ENCODE results near the gene PIKFYVE.

DNA sequence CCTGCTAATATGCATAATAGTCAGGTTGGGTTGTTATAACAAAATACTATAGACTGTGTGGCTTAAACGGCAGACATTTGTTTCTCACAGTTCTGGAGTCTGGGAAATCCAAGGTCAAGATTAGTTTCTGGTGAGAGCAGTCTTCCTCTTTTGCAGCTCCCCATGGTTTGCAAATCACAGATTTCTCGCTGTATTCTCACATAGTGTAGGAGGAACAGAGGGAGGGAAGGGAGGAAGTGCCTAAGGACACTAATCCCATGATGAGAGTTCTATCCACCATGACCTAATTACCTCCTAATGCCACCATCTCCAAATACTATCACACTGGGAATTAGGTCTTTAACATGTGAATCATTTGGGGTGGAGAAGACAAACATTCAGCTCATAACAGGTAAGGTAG, 120.5 kb downstream of the PIKFYVE start:
- TF ChIP-seq, protein P1, sequence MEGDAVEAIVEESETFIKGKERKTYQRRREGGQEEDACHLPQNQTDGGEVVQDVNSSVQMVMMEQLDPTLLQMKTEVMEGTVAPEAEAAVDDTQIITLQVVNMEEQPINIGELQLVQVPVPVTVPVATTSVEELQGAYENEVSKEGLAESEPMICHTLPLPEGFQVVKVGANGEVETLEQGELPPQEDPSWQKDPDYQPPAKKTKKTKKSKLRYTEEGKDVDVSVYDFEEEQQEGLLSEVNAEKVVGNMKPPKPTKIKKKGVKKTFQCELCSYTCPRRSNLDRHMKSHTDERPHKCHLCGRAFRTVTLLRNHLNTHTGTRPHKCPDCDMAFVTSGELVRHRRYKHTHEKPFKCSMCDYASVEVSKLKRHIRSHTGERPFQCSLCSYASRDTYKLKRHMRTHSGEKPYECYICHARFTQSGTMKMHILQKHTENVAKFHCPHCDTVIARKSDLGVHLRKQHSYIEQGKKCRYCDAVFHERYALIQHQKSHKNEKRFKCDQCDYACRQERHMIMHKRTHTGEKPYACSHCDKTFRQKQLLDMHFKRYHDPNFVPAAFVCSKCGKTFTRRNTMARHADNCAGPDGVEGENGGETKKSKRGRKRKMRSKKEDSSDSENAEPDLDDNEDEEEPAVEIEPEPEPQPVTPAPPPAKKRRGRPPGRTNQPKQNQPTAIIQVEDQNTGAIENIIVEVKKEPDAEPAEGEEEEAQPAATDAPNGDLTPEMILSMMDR (IDR thresholded peaks at IDR 0.05) = no peak
- no peak for TF ChIP-seq POLR2A (IDR thresholded peaks at IDR 0.05)
- TF ChIP-seq EP300 (IDR thresholded peaks at IDR 0.05) = no peak

Measured in tibial nerve (tissue), 4 donors.